Mesenteric fat pad (tissue), 1 donor: ENCODE measurements around the gene TLCD5. TPM values are rescaled to one million over a fixed set of nuclear protein-coding genes. Genes with fewer than 3 reads are reported as not detected.

ENCODE experiments used
- DNase-seq: peaks from one replicate; pipeline ENCODE4 v3.0.0-alpha.2; 2020; ENCODE audit warnings: low spot score
- total RNA-seq: library from RNA; stranded (reverse); fragmentation: NEBNext Ultra II Directional; extraction: Animal tissue kit (Norgen Biotek cat#: 25700); gene quantifications from one replicate; pipeline ENCODE4 v1.2.1, GENCODE V29; 2021
- donor health status: DM: yes; HTN: yes; CAD: no.

Gene TLCD5
- total RNA-seq, 1 donor from 2014 or later, result 2.2 TPM

GRCh38 chr11:120307476-120307875 is 17.6 kb upstream of the TLCD5 start:
- no peak for DNase-seq

GRCh38 chr11:120308081-120308480 is 17.0 kb upstream of the TLCD5 start:
- no peak for DNase-seq

GRCh38 chr11:120310870-120311269 is 14.2 kb upstream of the TLCD5 start:
- no peak for DNase-seq

- no peak for DNase-seq
Measured at GRCh38 chr11:120314861-120315260, 10.2 kb upstream of the TLCD5 start.

- DNase-seq, result no peak
Measured at GRCh38 chr11:120316880-120317688, 8.0 kb upstream of the TLCD5 start.

GRCh38 chr11:120317689-120318480 is 7.2 kb upstream of the TLCD5 start:
- DNase-seq, result no peak

GRCh38 chr11:120318906-120319305 is 6.2 kb upstream of the TLCD5 start:
- DNase-seq, result no peak

- DNase-seq, result no peak
Measured at GRCh38 chr11:120326228-120326627, 1.1 kb downstream of the TLCD5 start.

GRCh38 chr11:120326845-120327281 is 1.8 kb downstream of the TLCD5 start:
- DNase-seq, result no peak

GRCh38 chr11:120327311-120327710 is 2.2 kb downstream of the TLCD5 start:
- DNase-seq, result no peak

- DNase-seq, result no peak
Measured at GRCh38 chr11:120329556-120329955, 4.5 kb downstream of the TLCD5 start.

GRCh38 chr11:120330045-120330444 is 4.9 kb downstream of the TLCD5 start:
- DNase-seq, result no peak

- DNase-seq, result no peak
Measured at GRCh38 chr11:120331301-120331996, 6.3 kb downstream of the TLCD5 start.

- no peak for DNase-seq
Measured at GRCh38 chr11:120332822-120333716, 8.0 kb downstream of the TLCD5 start.

GRCh38 chr11:120333801-120334200 is 8.7 kb downstream of the TLCD5 start:
- DNase-seq, result no peak

- DNase-seq, result no peak
Measured at GRCh38 chr11:120334332-120334731, 9.2 kb downstream of the TLCD5 start.

- DNase-seq, result no peak
Measured at GRCh38 chr11:120334894-120335462, 9.9 kb downstream of the TLCD5 start.

GRCh38 chr11:120335556-120335907 is 10.4 kb downstream of the TLCD5 start:
- DNase-seq, result no peak

- peak; percentile 98 for DNase-seq
Measured at GRCh38 chr11:120335908-120336640, 11.0 kb downstream of the TLCD5 start, which contains the start of gene ARHGEF12. Gene ARHGEF12, plus strand, starts transcription at chr11:120336413. Its CDS starts 831 bp downstream, at chr11:120337244.
